Measurements from ENCODE around the gene NVL.
"Not testable (repeated sequence)": the region's sequence is repeated elsewhere in the genome, so short reads cannot be mapped to it uniquely, and the experiment has no call there.

Gene NVL

DNA sequence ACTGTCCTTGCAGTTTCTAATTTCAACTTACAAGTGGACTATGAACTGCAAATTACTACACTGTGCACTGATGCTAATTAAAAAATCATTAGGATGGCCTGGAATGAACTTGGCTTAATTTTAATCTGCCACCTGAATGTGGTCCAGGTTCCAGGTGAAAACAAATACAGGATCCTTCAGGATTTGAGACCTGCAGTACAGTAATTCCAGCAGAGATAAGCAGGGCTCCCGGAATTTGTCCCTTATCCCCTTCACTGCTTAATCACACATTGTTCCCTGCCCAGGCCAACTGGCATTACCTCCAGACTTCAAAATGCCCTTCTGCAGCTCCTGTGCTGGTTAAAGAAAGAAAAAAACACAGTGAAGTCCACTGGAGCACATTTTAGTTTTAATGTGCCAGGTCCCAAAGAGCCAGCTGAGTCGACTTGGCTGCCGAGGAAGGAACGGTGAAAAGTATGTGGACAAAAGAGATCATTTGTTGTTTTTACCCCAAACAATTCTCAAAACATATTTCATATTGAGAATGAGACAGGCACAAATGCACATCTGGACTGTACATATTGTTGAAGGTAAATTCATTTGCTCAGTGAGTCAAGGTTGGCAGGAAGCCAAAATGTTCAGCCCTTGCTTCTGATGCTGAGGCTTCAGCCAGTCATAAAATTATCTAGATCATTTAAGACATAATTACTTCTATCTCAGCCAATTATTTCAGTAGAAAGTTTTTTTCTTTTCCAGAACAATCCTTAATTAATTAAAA lies 118.6 kb downstream of the NVL start:
- Histone ChIP-seq H3K27me3 (replicated peaks; ENCODE audit: control insufficient read depth, insufficient read depth, low read length) (no peaks in the 10 kb centered on the region), H3K36me3 (ENCODE audit: control insufficient read depth, insufficient read depth, low read length) (no peaks in the 10 kb centered on the region), H3K4me3 (replicated peaks; ENCODE audit: low read depth, low read length) (no peak overlapping the region)
- TF ChIP-seq, protein P1, sequence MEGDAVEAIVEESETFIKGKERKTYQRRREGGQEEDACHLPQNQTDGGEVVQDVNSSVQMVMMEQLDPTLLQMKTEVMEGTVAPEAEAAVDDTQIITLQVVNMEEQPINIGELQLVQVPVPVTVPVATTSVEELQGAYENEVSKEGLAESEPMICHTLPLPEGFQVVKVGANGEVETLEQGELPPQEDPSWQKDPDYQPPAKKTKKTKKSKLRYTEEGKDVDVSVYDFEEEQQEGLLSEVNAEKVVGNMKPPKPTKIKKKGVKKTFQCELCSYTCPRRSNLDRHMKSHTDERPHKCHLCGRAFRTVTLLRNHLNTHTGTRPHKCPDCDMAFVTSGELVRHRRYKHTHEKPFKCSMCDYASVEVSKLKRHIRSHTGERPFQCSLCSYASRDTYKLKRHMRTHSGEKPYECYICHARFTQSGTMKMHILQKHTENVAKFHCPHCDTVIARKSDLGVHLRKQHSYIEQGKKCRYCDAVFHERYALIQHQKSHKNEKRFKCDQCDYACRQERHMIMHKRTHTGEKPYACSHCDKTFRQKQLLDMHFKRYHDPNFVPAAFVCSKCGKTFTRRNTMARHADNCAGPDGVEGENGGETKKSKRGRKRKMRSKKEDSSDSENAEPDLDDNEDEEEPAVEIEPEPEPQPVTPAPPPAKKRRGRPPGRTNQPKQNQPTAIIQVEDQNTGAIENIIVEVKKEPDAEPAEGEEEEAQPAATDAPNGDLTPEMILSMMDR (IDR thresholded peaks at IDR 0.05; ENCODE audit: insufficient read depth, low read length, poor library complexity, severe bottlenecking), result no peak
- no peak for DNase-seq (ENCODE audit: extremely low read depth, insufficient read length)

GRCh38 chr1:224205931-224206538 lies 123.9 kb downstream of the NVL start:
- H3K27me3 ChIP-seq (replicated peaks; ENCODE audit: control insufficient read depth, insufficient read depth, low read length); DNase-seq (ENCODE audit: extremely low read depth, insufficient read length); H3K36me3 ChIP-seq (ENCODE audit: control insufficient read depth, insufficient read depth, low read length); H3K4me3 ChIP-seq (replicated peaks; ENCODE audit: low read depth, low read length): not testable (repeated sequence)

DNA sequence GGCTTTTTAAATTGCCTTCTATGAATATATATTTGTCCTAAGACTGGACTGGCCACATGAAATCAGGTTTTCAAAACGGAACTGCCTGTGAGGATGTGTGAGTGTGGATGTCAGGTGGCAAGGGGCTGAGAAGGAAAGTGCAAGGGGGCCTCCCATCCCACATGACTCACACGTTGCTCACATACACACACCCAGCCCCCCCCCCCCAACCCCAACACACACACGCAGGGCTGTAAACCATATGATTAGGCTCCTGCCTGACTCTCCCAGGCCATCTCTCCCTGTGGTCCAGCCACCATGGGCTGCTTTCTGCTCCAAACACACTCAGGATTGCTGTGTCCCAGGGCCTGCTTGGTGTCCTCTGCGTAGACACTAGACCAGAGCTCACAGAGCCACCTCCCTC lies 124.5 kb downstream of the NVL start:
- no peak for DNase-seq (ENCODE audit: extremely low read depth, insufficient read length)

DNA sequence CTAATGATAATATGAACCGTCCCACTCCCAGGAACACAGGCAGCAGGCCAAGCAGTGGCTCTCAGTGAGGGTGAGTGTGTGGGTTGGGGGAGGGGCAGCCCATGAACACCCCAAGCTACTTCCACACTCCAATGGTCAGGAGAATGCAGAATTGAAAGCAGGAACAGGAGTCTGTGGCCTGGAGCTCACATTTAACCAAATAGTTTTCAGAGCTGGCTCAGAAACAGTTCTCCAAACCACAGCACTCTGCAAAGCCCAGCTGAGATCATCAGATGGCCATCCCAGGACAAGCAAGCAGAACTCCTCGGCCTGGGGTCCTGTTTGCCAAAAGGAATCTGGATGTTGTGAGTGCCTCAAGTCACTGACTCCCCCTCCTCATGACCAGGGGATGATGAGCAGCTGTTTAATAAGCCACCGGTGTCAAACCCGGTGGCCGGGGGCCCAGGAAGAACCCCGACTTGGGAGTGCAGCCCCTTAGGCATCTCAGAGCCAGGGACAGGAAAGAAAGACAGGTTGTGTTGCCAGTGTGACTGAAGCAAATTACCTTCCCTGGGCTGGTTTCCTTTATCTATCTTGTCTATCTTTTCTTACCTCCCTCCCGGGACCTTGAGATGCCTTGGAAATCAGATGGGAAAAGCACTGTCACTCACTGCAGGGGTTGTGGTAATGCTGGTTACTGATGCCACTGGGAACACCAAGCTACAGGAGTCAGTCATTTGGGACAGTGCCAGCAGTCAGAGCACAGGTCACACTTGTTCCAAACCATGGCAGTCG lies 126.5 kb downstream of the NVL start:
- Histone ChIP-seq H3K27me3 (replicated peaks; ENCODE audit: control insufficient read depth, insufficient read depth, low read length) (no peaks in the 10 kb centered on the region), H3K36me3 (ENCODE audit: control insufficient read depth, insufficient read depth, low read length) (no peaks in the 10 kb centered on the region), H3K4me3 (replicated peaks; ENCODE audit: low read depth, low read length) (no peak overlapping the region)
- no peak for DNase-seq (ENCODE audit: extremely low read depth, insufficient read length)
- TF ChIP-seq, protein P1 (IDR thresholded peaks at IDR 0.05; ENCODE audit: insufficient read depth, low read length, poor library complexity, severe bottlenecking), result no peak

More for the DNA sequence above, 124.5 kb downstream of the NVL start:
- H3K27me3 ChIP-seq (replicated peaks; ENCODE audit: control insufficient read depth, insufficient read depth, low read length), result no peaks in the 10 kb centered on the region
- H3K36me3 ChIP-seq (ENCODE audit: control insufficient read depth, insufficient read depth, low read length), result no peaks in the 10 kb centered on the region
- no peak overlapping the region for H3K4me3 ChIP-seq (replicated peaks; ENCODE audit: low read depth, low read length)
- TF ChIP-seq, protein P1 (IDR thresholded peaks at IDR 0.05; ENCODE audit: insufficient read depth, low read length, poor library complexity, severe bottlenecking), result no peak

DNA sequence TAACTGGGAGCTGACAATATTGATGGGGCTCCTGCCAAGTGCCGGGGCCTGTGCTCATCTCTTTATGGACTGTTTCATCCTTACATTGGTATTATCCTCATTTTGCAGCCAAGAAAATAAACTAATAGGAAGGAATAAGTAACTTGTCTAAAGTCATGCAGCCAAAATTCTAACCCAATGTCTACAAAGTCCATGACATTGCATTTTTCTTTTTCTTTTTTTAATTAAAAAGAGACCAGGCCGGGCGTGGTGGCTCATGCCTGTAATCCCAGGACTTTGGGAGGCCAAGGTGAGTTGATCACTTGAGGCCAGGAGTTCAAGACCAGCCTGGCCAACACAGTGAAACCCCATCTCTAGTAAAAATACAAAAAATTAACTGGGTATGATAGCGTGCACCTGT lies 128.1 kb downstream of the NVL start:
- Histone ChIP-seq H3K27me3 (replicated peaks; ENCODE audit: control insufficient read depth, insufficient read depth, low read length) (no peaks in the 10 kb centered on the region), H3K4me3 (replicated peaks; ENCODE audit: low read depth, low read length) (no peak overlapping the region), H3K36me3 (ENCODE audit: control insufficient read depth, insufficient read depth, low read length) (no peaks in the 10 kb centered on the region)
- no peak for DNase-seq (ENCODE audit: extremely low read depth, insufficient read length)
- TF ChIP-seq, protein P1 (IDR thresholded peaks at IDR 0.05; ENCODE audit: insufficient read depth, low read length, poor library complexity, severe bottlenecking), result no peak

DNA sequence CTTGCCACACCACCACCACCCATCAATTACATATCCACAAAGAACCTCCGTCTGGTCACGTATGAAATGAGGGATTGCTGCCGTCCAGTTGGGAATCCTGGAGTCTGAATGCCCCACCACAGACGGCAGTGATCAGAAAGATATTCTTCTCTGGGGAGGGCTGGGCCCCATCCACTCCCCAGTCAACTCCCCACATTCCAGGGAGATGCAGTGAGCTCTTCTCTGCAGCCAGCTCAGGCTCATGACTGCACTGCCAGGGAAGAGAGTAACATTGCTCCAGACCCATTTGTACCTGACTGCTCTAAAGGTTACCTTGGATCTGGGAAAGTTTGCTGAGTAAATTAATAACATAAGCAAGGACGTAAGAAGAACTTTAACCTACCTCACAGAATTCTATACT lies 128.6 kb downstream of the NVL start:
- no peaks in the 10 kb centered on the region for H3K36me3 ChIP-seq (ENCODE audit: control insufficient read depth, insufficient read depth, low read length)
- no peaks in the 10 kb centered on the region for H3K27me3 ChIP-seq (replicated peaks; ENCODE audit: control insufficient read depth, insufficient read depth, low read length)
- TF ChIP-seq, protein P1 (IDR thresholded peaks at IDR 0.05; ENCODE audit: insufficient read depth, low read length, poor library complexity, severe bottlenecking), result no peak
- H3K4me3 ChIP-seq (replicated peaks; ENCODE audit: low read depth, low read length), result no peak overlapping the region
- DNase-seq (ENCODE audit: extremely low read depth, insufficient read length), result no peak

Data from GM06990 (cell line).